ENCODE results near the gene CYB5RL.
A peak's percentile ranks its signal among the peaks of the same experiment; 100 is the strongest.

CYB5RL gene

DNA sequence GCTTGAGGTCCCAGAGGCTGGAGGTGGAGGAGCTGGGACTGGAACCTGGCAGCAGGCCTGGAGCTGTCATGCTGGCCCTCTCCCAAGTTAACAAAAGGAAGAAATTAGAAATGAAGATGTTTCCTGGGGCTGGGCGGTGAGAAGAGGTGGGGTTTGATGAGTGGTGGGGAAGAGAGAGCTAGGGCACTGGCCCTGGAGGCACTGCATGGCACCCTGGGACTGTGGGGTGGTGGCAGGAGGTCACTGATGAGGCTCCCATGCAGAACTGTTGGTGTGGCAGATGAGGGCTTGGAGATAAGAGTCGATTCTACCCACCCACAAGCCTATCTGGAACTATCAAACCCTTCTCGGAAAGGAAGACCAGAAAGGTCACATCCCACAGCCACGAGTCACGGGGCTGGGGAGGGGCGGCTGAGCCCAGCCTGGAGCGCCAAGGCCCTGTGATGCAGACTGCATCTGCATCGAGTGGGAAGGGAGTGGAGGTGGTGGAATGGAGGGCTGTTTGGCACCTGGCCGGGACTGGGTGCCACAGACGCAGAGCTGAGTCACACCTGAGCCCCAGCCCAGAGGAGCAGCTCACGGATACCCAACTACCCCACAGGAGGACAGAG, 29.6 kb upstream of the CYB5RL start:
- Histone ChIP-seq H3K9ac (ENCODE audit: insufficient read length) (no peak overlapping the region), H3K4me3 (no peak overlapping the region), H3K27ac (no peak overlapping the region), H3K36me3 (ENCODE audit: insufficient read depth, low read length) (no peaks in the 10 kb centered on the region), H3K9me3 (ENCODE audit: low read depth, low read length) (no peaks in the 10 kb centered on the region)
- DNase-seq (ENCODE audit: low read depth, low spot score), result no peak
- TF ChIP-seq EZH2 (IDR thresholded peaks at IDR 0.05), result no peak
- TF ChIP-seq FOXP2 (optimal IDR thresholded peaks at IDR 0.05; ENCODE audit: control extremely low read depth, extremely low read length, insufficient read depth), result no peak
- TF ChIP-seq POLR2AphosphoS5 (IDR thresholded peaks at IDR 0.05; ENCODE audit: borderline replicate concordance, low read depth, low read length), result no peak

DNA sequence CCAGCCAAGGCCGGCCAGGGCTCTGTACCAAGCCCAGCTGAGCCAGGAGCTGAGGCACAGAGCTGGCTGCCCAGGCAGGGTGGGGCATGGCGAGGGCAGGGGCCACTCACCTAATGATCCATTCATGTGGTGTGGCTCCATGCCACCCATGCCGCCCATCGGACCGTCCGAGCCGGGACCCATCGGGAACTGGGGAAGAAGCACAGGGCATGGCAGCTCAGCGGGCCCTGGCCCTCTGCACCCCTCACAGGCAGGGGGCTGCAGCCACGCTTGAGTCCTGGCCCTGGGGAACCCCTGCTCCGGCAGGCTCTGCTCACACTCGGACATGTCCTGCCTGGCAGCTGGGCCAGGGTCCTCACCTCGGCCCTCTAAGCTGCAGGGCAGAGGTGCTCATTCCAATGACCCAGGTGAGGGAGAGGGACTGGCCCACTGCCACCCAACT, 28.8 kb upstream of the CYB5RL start:
- H3K36me3 ChIP-seq (ENCODE audit: insufficient read depth, low read length), result no peaks in the 10 kb centered on the region
- TF ChIP-seq EZH2 (IDR thresholded peaks at IDR 0.05), result no peak
- no peak for TF ChIP-seq FOXP2 (optimal IDR thresholded peaks at IDR 0.05; ENCODE audit: control extremely low read depth, extremely low read length, insufficient read depth)
- TF ChIP-seq POLR2AphosphoS5 (IDR thresholded peaks at IDR 0.05; ENCODE audit: borderline replicate concordance, low read depth, low read length), result no peak
- no peak overlapping the region for H3K4me3 ChIP-seq
- DNase-seq (ENCODE audit: low read depth, low spot score), result no peak
- H3K9ac ChIP-seq (ENCODE audit: insufficient read length), result no peak overlapping the region
- no peak overlapping the region for H3K27ac ChIP-seq
- no peaks in the 10 kb centered on the region for H3K9me3 ChIP-seq (ENCODE audit: low read depth, low read length)

- no peak for DNase-seq (ENCODE audit: low read depth, low spot score)
- H3K9ac ChIP-seq (ENCODE audit: insufficient read length), result no peak overlapping the region
These were observed 28.1 kb upstream of the CYB5RL start for GRCh38 chr1:54227891-54228310.

GRCh38 chr1:54227091-54227602, 27.3 kb upstream of the CYB5RL start:
- Histone ChIP-seq H3K9ac (ENCODE audit: insufficient read length) (no peak overlapping the region), H3K36me3 (ENCODE audit: insufficient read depth, low read length) (no peaks in the 10 kb centered on the region), H3K9me3 (ENCODE audit: low read depth, low read length) (no peaks in the 10 kb centered on the region), H3K27ac (no peak overlapping the region), H3K4me3 (no peak overlapping the region)
- DNase-seq (ENCODE audit: low read depth, low spot score), result no peak
- no peak for TF ChIP-seq POLR2AphosphoS5 (IDR thresholded peaks at IDR 0.05; ENCODE audit: borderline replicate concordance, low read depth, low read length)
- TF ChIP-seq FOXP2 (optimal IDR thresholded peaks at IDR 0.05; ENCODE audit: control extremely low read depth, extremely low read length, insufficient read depth), result no peak
- TF ChIP-seq EZH2 (IDR thresholded peaks at IDR 0.05), result no peak

More at GRCh38 chr1:54227891-54228310, 28.1 kb upstream of the CYB5RL start:
- H3K27ac ChIP-seq, result 0 out of 2 replicates have a peak overlapping the region, but pooled peaks have one; percentile 11
- no peak overlapping the region for H3K4me3 ChIP-seq
- TF ChIP-seq FOXP2 (optimal IDR thresholded peaks at IDR 0.05; ENCODE audit: control extremely low read depth, extremely low read length, insufficient read depth) (no peak), EZH2 (IDR thresholded peaks at IDR 0.05) (no peak), POLR2AphosphoS5 (IDR thresholded peaks at IDR 0.05; ENCODE audit: borderline replicate concordance, low read depth, low read length) (no peak)
- H3K36me3 ChIP-seq (ENCODE audit: insufficient read depth, low read length), result no peaks in the 10 kb centered on the region
- no peaks in the 10 kb centered on the region for H3K9me3 ChIP-seq (ENCODE audit: low read depth, low read length)

DNA sequence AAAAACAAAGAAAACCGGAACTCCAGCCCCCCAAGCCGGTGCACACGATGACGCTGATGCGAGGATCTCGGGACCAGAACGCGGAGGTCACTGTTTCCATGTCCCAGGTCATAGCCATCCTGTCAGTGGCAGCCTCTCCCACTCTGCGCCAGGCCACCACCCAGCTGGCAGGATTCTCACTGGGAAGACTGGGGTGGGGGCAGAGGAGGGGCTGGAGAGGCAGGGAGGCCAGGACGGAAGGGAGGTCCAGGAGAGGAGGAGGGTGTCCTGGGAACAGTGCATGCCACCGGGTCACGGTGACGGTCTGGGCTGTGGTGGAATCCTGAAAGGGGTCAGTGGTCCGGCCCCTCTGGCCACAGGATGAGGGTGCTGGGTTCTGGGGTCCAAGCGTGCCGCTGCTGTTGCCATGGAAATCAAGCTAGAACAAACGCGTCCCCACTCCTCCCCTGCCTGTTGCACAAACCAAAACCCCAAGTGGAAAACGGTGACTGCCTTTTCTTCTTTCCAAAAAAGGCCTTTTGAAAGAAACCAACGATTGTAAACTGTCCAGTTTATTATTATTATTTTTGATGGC, 26.2 kb upstream of the CYB5RL start:
- peak; percentile 19; the same call in 1 of the 2 replicates for TF ChIP-seq POLR2AphosphoS5 (IDR thresholded peaks at IDR 0.05; ENCODE audit: borderline replicate concordance, low read depth, low read length)
- no peak for TF ChIP-seq EZH2 (IDR thresholded peaks at IDR 0.05)
- Histone ChIP-seq H3K36me3 (ENCODE audit: insufficient read depth, low read length) (no peaks in the 10 kb centered on the region), H3K4me3 (no peak overlapping the region), H3K9ac (ENCODE audit: insufficient read length) (no peak overlapping the region), H3K9me3 (ENCODE audit: low read depth, low read length) (no peaks in the 10 kb centered on the region), H3K27ac (no peak overlapping the region)
- DNase-seq (ENCODE audit: low read depth, low spot score), result no peak

- no peaks in the 10 kb centered on the region for H3K9me3 ChIP-seq (ENCODE audit: low read depth, low read length)
- no peak overlapping the region for H3K27ac ChIP-seq
- H3K36me3 ChIP-seq (ENCODE audit: insufficient read depth, low read length), result no peaks in the 10 kb centered on the region
- TF ChIP-seq POLR2AphosphoS5 (IDR thresholded peaks at IDR 0.05; ENCODE audit: borderline replicate concordance, low read depth, low read length) (no peak), FOXP2 (optimal IDR thresholded peaks at IDR 0.05; ENCODE audit: control extremely low read depth, extremely low read length, insufficient read depth) (no peak), EZH2 (IDR thresholded peaks at IDR 0.05) (no peak)
- H3K4me3 ChIP-seq, result no peak overlapping the region
- no peak overlapping the region for H3K9ac ChIP-seq (ENCODE audit: insufficient read length)
- no peak for DNase-seq (ENCODE audit: low read depth, low spot score)
These were observed 25.5 kb upstream of the CYB5RL start for GRCh38 chr1:54225378-54225777.

DNA sequence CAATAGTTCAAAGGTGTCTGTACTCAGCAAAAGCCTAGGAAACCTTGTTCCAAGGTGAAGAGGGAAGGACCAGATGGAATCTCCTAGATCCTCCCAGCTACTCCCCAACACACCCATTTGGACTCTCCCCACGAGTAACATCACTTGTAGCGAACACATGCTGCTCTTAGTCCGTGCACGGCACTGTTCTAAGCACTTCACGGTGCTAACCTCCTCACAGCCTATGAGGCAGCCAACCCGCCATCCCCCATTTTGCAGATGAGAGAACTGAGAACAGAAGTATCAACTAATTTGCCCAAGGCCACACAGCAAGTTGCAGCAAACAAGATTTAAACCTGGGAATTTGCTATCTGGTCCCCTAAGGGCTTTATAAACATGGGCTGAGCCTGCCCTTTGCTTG, 24.4 kb upstream of the CYB5RL start:
- no peak for TF ChIP-seq EZH2 (IDR thresholded peaks at IDR 0.05)
- TF ChIP-seq POLR2AphosphoS5 (IDR thresholded peaks at IDR 0.05; ENCODE audit: borderline replicate concordance, low read depth, low read length), result no peak
- no peak for TF ChIP-seq FOXP2 (optimal IDR thresholded peaks at IDR 0.05; ENCODE audit: control extremely low read depth, extremely low read length, insufficient read depth)
- no peak overlapping the region for H3K9ac ChIP-seq (ENCODE audit: insufficient read length)
- no peak for DNase-seq (ENCODE audit: low read depth, low spot score)
- H3K4me3 ChIP-seq, result no peak overlapping the region
- no peaks in the 10 kb centered on the region for H3K9me3 ChIP-seq (ENCODE audit: low read depth, low read length)
- no peak overlapping the region for H3K27ac ChIP-seq
- H3K36me3 ChIP-seq (ENCODE audit: insufficient read depth, low read length), result peaks cover 6% of the 10 kb centered on the region; the same call in 1 of the 2 replicates

DNA sequence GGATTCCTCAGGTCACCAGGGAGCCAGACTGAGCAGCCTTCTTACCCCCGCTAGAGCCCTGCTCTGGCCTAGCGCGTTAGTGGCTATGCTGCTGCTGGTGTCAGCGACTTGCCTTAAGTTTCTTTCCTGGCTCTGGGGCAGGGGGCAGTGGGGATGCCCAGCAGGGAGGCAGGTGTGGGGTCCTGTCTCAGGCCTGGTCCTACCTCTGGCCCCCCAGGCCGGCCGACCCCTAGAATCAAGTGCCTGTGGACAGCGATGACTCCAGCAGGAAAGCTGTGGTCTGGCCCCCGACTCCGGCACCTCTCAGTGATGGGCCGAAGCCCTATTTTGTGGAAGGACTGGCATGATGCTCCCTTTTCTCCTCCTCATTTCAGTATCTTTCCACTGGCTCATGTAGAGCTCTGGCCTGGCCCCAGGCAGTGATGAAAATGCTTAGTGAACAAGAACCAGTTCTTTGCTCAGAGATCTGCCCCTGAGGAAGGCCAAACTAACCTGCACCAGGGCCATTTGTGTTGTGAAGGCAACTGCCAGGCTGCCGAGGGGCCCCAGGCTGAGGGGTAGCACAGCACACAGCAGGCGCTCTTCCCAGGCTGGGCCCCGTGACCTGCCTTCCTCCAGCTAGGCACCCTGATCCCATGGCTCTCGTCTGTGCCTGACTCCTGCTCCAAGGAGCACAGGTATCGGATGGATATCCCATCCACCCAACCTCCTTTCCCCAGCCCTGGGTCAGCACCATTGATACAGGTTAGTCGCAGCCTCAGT, 23.8 kb upstream of the CYB5RL start:
- TF ChIP-seq EZH2 (IDR thresholded peaks at IDR 0.05) (no peak), FOXP2 (optimal IDR thresholded peaks at IDR 0.05; ENCODE audit: control extremely low read depth, extremely low read length, insufficient read depth) (no peak), POLR2AphosphoS5 (IDR thresholded peaks at IDR 0.05; ENCODE audit: borderline replicate concordance, low read depth, low read length) (no peak; the same call in 1 of the 2 replicates)
- Histone ChIP-seq H3K4me3 (no peak overlapping the region), H3K27ac (no peak overlapping the region), H3K9me3 (ENCODE audit: low read depth, low read length) (no peaks in the 10 kb centered on the region), H3K9ac (ENCODE audit: insufficient read length) (no peak overlapping the region), H3K36me3 (ENCODE audit: insufficient read depth, low read length) (peaks cover 12% of the 10 kb centered on the region; the same call in 1 of the 2 replicates)
- DNase-seq (ENCODE audit: low read depth, low spot score), result no peak

Data from SK-N-MC (cell line).